ENCODE results near the gene IL32.
"Not testable (repeated sequence)": the region's sequence is repeated elsewhere in the genome, so short reads cannot be mapped to it uniquely, and the experiment has no call there.

The IL32 gene

DNA sequence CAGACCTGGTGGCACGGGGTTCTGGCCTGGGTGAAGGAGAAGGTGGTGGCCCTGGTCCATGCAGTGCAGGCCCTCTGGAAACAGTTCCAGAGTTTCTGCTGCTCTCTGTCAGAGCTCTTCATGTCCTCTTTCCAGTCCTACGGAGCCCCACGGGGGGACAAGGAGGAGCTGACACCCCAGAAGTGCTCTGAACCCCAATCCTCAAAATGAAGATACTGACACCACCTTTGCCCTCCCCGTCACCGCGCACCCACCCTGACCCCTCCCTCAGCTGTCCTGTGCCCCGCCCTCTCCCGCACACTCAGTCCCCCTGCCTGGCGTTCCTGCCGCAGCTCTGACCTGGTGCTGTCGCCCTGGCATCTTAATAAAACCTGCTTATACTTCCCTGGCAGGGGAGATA is 3.7 kb downstream of the IL32 start:
- not testable (repeated sequence) for DNase-seq (ENCODE audit: low read depth in 1 of 2, low spot score in 1 of 2)

DNA sequence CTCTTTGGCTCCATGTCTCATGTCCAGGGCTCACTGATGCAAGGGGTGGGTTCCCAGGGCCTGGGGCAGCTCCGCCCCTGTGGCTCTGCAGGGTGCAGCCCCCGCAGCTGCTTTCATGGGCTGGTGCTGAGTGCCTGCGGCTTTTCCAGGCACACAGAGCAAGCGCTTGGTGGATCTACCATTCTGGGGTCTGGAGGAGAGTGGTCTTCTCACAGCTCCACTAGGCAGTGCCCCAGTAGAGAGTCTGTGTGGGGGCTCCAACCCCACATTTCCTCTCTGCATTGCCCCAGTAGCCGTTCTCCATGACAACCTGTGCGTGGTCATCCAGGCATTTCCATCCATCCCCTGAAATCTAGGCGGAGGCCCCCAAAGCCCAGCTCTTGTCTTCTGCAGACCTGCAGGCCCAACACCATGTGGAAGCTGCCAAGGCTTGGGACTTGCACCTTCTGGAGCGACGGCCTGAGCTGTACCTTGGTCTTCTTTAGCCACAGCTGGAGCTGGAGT is 5.2 kb downstream of the IL32 start:
- DNase-seq (ENCODE audit: low read depth in 1 of 2, low spot score in 1 of 2) = no peak

GRCh38 chr16:3071655-3072054 is 6.2 kb downstream of the IL32 start:
- no peak for DNase-seq (ENCODE audit: low read depth in 1 of 2, low spot score in 1 of 2)

DNA sequence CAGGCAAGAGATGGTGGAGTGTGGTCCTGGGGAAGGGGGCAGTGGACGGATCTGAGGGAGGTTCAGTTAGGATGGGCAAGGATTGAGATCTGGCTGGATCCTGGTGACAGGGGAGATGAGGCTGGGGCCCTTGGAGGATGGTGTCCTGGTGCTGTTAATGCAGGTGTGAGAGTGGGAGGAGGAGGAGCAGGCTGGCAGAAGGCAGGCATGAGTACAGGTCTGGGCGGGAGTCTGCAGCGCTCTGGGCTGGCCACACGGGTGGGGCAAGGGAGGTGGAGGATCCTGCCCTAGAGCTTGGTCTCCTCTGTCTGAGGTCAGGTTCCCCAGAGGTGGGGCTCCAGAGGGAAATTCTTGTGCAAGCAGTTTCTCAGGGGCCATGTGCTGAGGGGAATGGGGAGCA is 6.7 kb downstream of the IL32 start:
- DNase-seq (ENCODE audit: low read depth in 1 of 2, low spot score in 1 of 2) = not testable (repeated sequence)

DNA sequence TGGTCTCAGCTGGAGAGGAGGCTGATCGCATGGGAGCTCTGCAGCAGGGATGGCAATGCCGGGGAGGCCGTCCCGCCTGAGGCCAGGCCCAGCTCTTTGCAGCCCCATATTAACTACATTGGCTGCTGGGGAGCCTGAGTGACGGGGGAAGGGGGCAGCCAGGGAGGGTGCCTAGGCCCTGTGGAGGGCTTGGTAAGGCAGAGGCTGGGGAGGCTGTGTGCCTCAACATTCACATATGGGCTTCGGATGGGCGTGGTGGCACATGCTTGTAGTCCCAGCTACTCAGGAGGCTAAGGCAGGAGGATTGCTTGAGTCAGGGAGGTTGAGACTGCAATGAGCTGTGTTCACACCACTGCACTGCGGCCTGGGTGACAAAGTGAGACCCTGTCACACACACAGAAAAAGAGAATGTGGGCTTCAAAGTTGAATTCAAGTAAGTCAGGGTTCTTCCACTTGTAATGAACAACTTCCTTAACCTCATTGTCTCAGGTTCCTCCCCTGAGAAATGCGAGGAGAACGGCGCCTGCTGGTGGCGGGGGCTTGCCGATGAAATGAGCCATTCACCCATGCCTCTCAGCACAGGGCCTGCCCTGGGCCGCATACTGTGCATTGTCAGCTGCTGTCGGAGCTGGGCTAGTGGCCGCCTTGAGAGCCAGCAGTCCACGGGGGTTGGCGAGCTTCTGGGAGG is 7.3 kb downstream of the IL32 start:
- DNase-seq (ENCODE audit: low read depth in 1 of 2, low spot score in 1 of 2) = not testable (repeated sequence)

DNA sequence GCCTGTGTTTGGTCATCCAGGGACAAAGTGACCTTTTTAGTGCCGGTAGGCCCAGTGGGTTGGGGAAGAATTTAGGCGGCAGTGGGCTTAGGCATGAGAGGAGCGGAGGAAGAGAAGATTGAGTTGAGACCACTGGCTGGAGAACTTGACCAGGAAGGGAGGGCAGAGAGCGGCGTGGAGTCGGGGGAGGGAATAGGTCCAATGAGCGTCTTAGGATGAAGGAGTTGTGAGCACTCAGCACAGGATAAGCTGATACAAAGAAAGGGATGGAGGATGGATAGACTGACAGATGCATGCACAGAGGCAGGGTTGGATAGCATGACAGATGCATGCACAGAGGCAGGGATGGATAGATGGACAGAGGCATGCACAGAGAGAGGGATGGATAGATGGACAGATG is 8.0 kb downstream of the IL32 start:
- no peak for DNase-seq (ENCODE audit: low read depth in 1 of 2, low spot score in 1 of 2)

DNA sequence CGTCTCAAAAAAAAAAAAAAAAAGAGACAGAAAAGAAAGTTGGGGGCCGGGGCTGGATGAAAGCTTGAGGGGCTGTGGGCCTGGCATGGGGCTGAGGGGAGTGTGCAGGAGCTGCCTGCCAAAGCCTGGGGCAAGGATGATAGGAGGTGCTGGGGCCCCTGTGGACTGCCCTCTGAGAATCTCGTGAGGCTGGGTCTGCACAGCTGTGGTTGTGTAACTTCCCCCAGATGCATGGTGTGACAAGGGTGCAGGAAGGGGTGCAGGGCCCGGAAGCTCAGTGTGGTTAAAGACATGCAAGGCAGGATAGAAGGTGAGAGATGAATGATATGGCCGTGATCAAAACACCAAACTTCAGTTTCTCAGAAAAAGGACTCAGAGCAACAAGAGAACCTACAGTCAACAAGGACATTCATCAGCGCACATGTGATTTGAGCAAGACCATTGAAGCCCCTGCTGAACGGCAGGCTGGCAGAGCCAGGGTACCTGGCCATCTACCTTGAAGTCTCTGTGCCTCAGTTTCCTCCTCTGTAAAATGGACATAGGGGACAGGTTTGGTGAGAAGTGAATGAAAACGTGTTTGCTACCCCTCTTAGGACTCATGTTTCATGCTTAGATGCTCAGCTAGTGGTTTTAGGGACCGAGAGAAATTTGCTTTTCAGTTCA is 9.6 kb downstream of the IL32 start:
- DNase-seq (ENCODE audit: low read depth in 1 of 2, low spot score in 1 of 2) = peak; percentile 65 to 70

- DNase-seq (ENCODE audit: low read depth in 1 of 2, low spot score in 1 of 2) = no peak
Observed at GRCh38 chr16:3075523-3075915, 10.1 kb downstream of the IL32 start.

DNA sequence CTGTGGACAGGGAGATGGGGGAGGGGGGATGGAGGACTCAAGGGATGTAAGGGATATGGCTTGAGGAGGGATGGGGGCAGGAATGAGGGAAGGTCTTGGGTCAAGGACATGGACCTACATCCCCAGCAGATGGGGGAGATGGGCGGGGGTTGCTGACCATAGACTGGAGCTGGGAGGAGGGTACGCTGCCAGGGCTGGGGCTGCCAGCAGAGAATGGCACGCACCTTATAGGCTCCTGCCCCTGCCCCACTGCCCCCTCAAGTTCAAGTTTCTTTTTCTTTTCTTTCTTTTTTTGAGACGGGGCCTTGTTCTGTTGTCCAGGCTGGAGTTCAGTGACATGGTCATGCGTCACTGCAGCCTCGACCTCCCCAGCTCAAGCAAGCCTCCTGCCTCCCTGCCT is 10.5 kb downstream of the IL32 start:
- DNase-seq (ENCODE audit: low read depth in 1 of 2, low spot score in 1 of 2) = not testable (repeated sequence)

- no peak for DNase-seq (ENCODE audit: low read depth in 1 of 2, low spot score in 1 of 2)
Observed at GRCh38 chr16:3076577-3076976, 11.1 kb downstream of the IL32 start.

DNA sequence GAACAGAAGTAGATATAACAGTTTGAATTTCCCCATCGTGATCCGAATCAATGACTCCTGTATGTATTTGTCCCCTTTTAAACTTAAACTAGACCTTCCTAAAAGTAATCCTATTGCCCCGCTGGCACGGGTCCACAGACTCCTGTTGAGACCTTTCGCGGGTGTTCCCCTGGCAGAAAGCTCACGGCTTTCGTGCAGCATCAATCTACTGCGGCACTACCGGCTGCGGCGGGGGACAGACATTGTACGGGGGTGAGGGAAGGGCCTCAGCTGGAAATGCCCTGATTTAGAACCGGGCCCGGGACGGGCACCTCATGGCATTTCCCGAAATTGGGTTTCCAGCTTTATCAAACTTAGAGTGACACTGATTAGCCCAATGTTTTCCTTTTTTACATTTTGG is 14.6 kb downstream of the IL32 start:
- DNase-seq (ENCODE audit: low read depth in 1 of 2, low spot score in 1 of 2) = no peak

- DNase-seq (ENCODE audit: low read depth in 1 of 2, low spot score in 1 of 2) = not testable (repeated sequence)
Observed at GRCh38 chr16:3081957-3082356, 16.5 kb downstream of the IL32 start.

DNA sequence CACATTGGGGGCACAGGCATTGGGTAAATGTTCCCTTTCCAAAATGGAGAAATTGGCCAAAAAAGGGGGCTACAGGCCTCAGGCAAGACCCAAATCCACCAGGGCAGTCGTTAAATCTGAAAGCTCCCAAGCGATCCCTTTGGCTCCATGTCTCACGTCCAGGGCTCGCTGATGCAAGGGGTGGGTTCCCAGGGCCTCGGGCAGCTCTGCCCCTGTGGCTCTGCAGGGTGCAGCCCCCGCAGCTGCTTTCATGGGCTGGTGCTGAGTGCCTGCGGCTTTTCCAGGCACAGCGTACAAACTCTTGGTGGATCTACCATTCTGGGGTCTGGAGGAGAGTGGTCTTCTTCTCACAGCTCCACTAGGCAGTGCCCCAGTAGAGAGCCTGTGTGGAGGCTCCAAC is 18.0 kb downstream of the IL32 start:
- not testable (repeated sequence) for DNase-seq (ENCODE audit: low read depth in 1 of 2, low spot score in 1 of 2)

DNA sequence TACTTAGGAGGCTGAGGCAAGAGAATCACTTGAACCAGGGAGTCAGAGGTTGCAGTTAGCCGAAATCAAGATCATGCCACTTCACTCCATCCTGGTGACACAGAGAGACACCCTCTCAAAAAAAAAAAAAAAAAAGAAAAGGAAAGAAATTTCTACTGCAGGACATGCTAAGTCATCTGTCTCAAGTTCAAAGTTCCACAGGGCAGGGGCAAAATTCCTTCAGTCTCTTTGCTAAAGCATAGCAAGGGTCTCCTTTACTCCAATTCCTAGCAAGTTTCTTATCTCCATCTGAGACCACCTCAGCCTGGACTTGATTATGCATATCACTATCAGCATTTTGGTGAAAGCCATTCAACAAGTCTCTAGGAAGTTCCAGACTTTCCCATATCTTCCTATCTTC is 19.1 kb downstream of the IL32 start:
- no peak for DNase-seq (ENCODE audit: low read depth in 1 of 2, low spot score in 1 of 2)

- DNase-seq (ENCODE audit: low read depth in 1 of 2, low spot score in 1 of 2) = no peak
Observed at GRCh38 chr16:3084969-3085670, 19.7 kb downstream of the IL32 start.

DNA sequence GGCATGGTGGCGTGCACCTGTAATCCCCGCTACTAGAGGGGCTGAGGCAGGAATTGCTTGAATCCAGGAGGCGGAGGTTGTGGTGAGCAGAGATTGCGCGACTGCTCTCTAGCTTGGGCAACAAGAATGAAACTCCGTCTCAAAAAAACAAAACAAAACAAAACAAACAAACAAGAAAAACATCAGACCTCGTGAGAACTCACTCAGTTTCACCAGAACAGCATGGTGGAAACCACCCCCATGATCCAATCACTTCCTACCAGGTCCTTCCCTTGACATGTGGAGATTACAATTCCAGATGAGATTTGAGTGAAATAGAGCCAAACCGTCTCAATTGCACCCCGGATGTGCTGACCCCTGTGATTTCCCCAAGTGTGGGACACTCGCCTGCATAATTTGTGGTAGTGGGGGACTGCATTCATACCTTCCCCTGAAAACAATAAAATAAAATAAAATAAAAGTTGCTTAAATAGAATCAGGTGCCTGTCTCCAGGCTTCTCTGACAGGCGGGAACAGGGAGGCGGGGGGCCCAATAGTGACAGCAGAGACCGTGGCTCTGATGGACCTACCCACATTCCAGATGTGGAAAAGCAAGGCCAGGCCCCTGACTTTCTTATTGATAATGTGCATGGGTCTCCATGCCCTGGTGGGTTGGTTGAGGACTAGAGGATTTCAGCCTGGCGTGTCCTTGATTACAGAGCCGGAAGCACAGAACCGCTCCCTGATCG is 20.6 kb downstream of the IL32 start:
- DNase-seq (ENCODE audit: low read depth in 1 of 2, low spot score in 1 of 2) = no peak

- DNase-seq (ENCODE audit: low read depth in 1 of 2, low spot score in 1 of 2) = no peak
Observed at GRCh38 chr16:3086596-3087242, 21.3 kb downstream of the IL32 start.

GRCh38 chr16:3087243-3088235 is 22.1 kb downstream of the IL32 start:
- no peak for DNase-seq (ENCODE audit: low read depth in 1 of 2, low spot score in 1 of 2)

- DNase-seq (ENCODE audit: low read depth in 1 of 2, low spot score in 1 of 2) = no peak
Observed at GRCh38 chr16:3088450-3088849, 23.0 kb downstream of the IL32 start.

Data from activated T-helper 1 cell treated with anti-CD3 and anti-CD28 coated beads, Interleukin-2, amount 50 U/mL, for 16 hours (primary cell).